ENCODE data around the gene HAGH.

DNA sequence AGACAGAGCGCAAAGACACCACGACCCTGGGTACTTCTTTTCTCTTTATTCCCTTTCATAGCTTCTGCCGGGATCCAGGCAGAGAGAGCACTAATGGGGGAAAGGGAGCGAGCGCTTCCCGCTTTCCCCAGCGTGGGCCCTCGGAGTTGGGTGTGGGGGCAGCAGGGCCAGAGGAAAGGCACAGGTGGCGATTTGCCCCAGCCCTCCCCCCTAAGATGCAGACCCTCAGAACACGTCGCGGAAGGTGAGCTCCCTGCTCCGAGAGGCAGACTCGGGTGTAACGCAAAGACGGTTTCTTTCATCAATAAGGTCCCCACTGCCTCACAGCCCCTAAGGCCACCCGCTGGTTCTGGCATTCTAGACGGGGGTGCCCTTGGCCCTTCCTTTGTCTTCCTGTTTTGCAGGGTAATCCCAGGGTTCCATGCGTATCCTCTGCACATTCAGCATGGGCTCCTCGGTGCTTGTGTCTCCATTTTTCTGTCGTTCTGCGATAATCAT, 54.7 kb downstream of the HAGH start:
- no peak for TF ChIP-seq CTCF (IDR thresholded peaks at IDR 0.05)
- TF ChIP-seq POLR2A (IDR thresholded peaks at IDR 0.05), result no peak
